Uterus (tissue), 4 donors: ENCODE data around the gene FGFR2. TPM values are rescaled to one million over a fixed set of nuclear protein-coding genes. Genes with fewer than 3 reads are reported as not detected.

Experiments
- DNase-seq, 2 donors: peaks; one replicate each; pipeline ENCODE4 v3.0.0-alpha.2; 2019 to 2020
- H3K27ac ChIP-seq, 2 donors: fragments of 200-600 bp; sonication (generic); 1 replicate in 1 of 2; 2 replicates in 1 of 2; pipeline ENCODE4 v1.5.1; 2016 to 2018
- H3K27me3 ChIP-seq, 2 donors: fragments of 200-600 bp; sonication (generic); one replicate each; pipeline ENCODE4 v1.5.1; 2018 to 2019; ENCODE audit warnings: control low read depth in 1 of 2
- H3K36me3 ChIP-seq, 2 donors: fragments of 200-600 bp; sonication (generic); one replicate each; pipeline ENCODE4 v1.5.1; 2019; ENCODE audit warnings: control low read depth in 1 of 2
- H3K4me1 ChIP-seq, 2 donors: fragments of 200-600 bp; sonication (generic); one replicate each; pipeline ENCODE4 v1.5.1; 2018 to 2019; ENCODE audit warnings: control low read depth in 1 of 2
- H3K4me3 ChIP-seq, 2 donors: fragments of 200-600 bp; sonication (generic); 1 replicate in 1 of 2; 2 replicates in 1 of 2; pipeline ENCODE4 v1.5.1; 2018 to 2019; ENCODE audit warnings: mild to moderate bottlenecking in 1 of 2
- H3K9me3 ChIP-seq, 2 donors: fragments of 200-600 bp; sonication (generic); one replicate each; pipeline ENCODE4 v1.5.1; 2019; ENCODE audit warnings: control low read depth in 1 of 2
- POLR2A ChIP-seq, 2 donors: fragments of 450-650 bp; IDR thresholded peaks; one replicate each; pipeline ENCODE4 v1.6.1; 2016; ENCODE audit warnings: antibody characterized with exemption in 2 of 2, mild to moderate bottlenecking in 1 of 2, moderate library complexity in 1 of 2
- intact Hi-C: fragments of 100-400 bp; cut with DNase I; formaldehyde crosslinking; loops from one replicate; pipeline ENCODE4 v1.15.1; 2023; ENCODE audit warnings: low total_unique reads
- total RNA-seq, 4 donors: library from RNA; depleted of rRNA in 3 of 4; stranded (reverse); fragments of >200 nt in 3 of 4; gene quantifications; one replicate each; pipeline versions ENCODE4 v1.1.0 to v1.2.4, GENCODE V29; 2014 to 2023
- TF ChIP-seq, protein P1 (sequence below), 4 experiments: fragments of 200-600 bp in 2 of 4; fragments of 450-650 bp in 2 of 4; sonication (generic) in 2 of 4; IDR thresholded peaks; one replicate each; pipeline ENCODE4 v1.5.1; 2016 to 2019; ENCODE audit warnings: antibody characterized with exemption in 4 of 4, mild to moderate bottlenecking in 2 of 4, moderate library complexity in 1 of 4
- donor health status: DM: yes; HTN: yes; CAD: no.

Gene FGFR2
- total RNA-seq, 4 donors from 2014 or later = 27.4 to 159 (median 111) TPM

DNA sequence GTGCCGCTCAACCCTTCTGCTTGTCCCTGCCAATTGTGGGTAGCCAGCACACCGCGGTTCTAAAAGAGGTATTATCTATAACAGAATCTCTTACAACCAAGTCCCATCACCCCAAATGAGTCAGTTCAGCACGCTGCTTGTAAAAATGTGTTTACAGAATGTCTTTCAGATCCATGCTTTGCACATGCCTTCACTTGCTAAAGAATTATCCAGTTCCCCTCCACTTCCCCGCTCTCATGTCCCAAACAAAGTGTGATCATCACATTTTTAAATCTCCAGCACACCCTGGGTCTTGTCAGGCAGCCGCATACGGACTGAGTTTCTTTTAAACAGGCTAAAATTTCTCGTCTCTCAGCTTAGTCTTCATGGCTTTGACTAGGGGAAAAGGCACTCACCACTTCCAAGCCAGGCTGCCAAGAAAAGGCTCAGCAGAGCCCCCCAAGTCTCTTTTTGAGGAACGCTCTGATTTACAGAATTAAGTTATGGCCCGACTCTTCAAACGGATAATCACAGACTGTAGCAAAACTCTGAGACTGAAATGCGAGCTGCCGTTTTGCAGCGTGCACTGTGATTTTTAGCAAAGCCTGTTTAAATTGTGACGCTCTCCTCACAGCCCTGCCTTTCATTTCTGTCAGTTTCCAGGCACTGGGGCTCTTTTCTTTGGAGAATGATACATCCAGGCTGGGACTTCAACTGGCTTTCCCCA, 29.8 kb upstream of the FGFR2 start:
- intact Hi-C loops = no loop called here
- Histone ChIP-seq H3K4me1 (no peaks in the 10 kb centered on the region), H3K27ac (peak overlapping the region; percentile 24 to 44), H3K36me3 (no peaks in the 10 kb centered on the region), H3K9me3 (no peaks in the 10 kb centered on the region), H3K4me3 (no peak overlapping the region), H3K27me3 (no peaks in the 10 kb centered on the region)
- DNase-seq = no peak
- TF ChIP-seq, protein P1, sequence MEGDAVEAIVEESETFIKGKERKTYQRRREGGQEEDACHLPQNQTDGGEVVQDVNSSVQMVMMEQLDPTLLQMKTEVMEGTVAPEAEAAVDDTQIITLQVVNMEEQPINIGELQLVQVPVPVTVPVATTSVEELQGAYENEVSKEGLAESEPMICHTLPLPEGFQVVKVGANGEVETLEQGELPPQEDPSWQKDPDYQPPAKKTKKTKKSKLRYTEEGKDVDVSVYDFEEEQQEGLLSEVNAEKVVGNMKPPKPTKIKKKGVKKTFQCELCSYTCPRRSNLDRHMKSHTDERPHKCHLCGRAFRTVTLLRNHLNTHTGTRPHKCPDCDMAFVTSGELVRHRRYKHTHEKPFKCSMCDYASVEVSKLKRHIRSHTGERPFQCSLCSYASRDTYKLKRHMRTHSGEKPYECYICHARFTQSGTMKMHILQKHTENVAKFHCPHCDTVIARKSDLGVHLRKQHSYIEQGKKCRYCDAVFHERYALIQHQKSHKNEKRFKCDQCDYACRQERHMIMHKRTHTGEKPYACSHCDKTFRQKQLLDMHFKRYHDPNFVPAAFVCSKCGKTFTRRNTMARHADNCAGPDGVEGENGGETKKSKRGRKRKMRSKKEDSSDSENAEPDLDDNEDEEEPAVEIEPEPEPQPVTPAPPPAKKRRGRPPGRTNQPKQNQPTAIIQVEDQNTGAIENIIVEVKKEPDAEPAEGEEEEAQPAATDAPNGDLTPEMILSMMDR (IDR thresholded peaks at IDR 0.05) = no peak
- TF ChIP-seq POLR2A (IDR thresholded peaks at IDR 0.05) = no peak

DNA sequence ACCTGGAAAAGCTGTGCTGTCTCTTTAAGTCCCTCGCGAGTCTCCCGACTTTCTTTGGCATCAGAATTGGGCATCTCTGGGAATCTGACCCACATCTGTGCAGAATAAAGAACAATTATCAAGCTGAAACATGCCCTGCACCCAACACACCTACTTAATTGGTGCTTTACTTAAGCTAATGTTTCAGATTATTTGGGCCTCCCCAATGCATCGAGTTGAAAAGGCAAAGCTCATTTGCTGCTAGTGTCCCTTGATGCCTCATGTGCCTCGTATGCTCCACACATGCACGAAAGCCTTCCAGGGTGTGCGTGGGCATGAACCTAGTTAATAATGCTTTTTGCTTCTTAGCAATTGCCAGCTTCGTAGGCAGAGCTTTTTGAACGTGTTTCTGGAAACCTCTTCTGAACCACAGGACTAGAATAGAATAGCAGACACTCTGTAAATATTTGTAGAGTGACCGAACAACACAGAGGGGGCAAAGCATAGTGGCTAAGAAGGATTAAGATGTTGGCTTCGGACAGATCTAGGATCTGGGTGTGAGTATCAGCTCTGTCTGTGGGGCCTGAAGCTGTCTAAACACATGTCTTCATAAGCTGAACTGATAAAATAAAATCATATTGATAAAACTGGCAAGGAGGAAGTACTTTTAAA, 26.7 kb upstream of the FGFR2 start:
- no peak for DNase-seq
- intact Hi-C loops = no loop called here
- H3K36me3 ChIP-seq = no peaks in the 10 kb centered on the region

DNA sequence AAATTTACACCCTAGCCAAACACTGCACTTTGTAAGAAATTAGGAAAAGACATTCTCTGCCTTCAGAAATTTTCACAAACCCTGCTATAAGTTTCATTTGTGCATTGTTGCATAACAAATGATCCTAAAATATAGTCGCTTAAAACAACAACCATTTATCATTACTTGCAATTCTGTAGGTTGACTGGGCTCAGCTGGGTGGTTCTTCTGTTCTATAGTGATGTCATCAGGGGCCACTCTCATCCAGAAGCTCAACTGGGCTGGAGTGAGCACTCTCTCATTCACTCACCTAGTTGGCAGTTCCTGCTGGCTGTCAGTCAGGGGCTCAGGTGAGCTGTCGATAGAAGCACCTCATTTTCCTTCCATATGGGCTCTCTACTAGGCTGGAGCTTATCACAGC, 20.7 kb upstream of the FGFR2 start:
- intact Hi-C loops = no loop called here
- no peak overlapping the region for H3K4me3 ChIP-seq
- H3K27me3 ChIP-seq = no peaks in the 10 kb centered on the region
- TF ChIP-seq POLR2A (IDR thresholded peaks at IDR 0.05) = no peak
- TF ChIP-seq, protein P1 (IDR thresholded peaks at IDR 0.05) = no peak
- H3K27ac ChIP-seq = no peak overlapping the region
- no peaks in the 10 kb centered on the region for H3K36me3 ChIP-seq
- no peak for DNase-seq
- H3K4me1 ChIP-seq = no peaks in the 10 kb centered on the region
- H3K9me3 ChIP-seq = no peaks in the 10 kb centered on the region

More for the DNA sequence above, 26.7 kb upstream of the FGFR2 start:
- H3K27ac ChIP-seq = no peak overlapping the region
- H3K4me1 ChIP-seq = no peaks in the 10 kb centered on the region
- no peak overlapping the region for H3K4me3 ChIP-seq
- H3K27me3 ChIP-seq = no peaks in the 10 kb centered on the region
- no peaks in the 10 kb centered on the region for H3K9me3 ChIP-seq
- no peak for TF ChIP-seq POLR2A (IDR thresholded peaks at IDR 0.05)
- TF ChIP-seq, protein P1 (IDR thresholded peaks at IDR 0.05) = no peak

DNA sequence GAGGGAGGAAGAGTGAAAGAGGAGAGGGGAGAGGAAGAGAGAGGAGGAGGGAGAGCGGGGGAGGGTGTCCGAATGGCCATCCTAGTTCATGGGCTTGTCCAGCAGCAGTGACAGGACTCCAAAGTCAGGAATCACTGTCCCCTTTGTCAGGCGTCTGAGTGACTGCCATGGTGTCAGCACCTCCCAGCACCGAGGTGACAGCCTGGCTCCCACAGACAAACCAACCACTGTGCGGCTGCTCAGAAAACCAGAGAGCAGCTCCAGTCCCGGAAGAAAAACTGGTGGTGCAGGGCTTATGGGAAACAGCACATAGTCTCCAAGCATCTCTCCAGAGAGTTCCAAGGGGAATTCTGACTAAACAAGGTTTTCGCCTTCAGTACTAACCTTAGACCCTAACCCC, 18.9 kb upstream of the FGFR2 start:
- H3K27ac ChIP-seq = no peak overlapping the region
- intact Hi-C loops = no loop called here
- H3K27me3 ChIP-seq = no peaks in the 10 kb centered on the region
- no peaks in the 10 kb centered on the region for H3K9me3 ChIP-seq
- no peaks in the 10 kb centered on the region for H3K4me1 ChIP-seq
- H3K4me3 ChIP-seq = no peak overlapping the region
- TF ChIP-seq POLR2A (IDR thresholded peaks at IDR 0.05) = no peak
- TF ChIP-seq, protein P1 (IDR thresholded peaks at IDR 0.05) = no peak
- no peaks in the 10 kb centered on the region for H3K36me3 ChIP-seq
- DNase-seq = no peak

DNA sequence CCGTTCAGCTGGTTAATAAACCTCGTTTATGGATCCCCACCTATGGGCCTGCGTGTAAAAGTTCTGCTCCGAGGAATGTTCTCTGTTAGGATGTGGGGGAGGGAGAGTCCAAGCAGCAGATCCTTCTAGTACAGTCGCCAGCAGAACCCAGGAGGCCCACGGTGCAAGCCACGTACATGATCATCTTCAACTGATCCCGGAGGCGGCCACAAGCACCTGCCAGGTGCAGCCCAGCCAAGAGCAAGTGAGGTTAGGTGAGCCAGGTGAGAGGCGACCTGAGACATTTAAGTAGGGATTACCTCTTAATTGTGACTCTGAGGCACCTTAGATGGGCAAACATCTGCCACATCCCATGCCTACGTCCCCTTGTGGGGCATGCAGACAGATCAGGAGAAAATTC, 18.0 kb upstream of the FGFR2 start:
- intact Hi-C loops = no loop called here
- no peak for DNase-seq
- no peaks in the 10 kb centered on the region for H3K9me3 ChIP-seq
- no peaks in the 10 kb centered on the region for H3K4me1 ChIP-seq
- H3K27me3 ChIP-seq = no peaks in the 10 kb centered on the region
- no peak overlapping the region for H3K27ac ChIP-seq
- TF ChIP-seq POLR2A (IDR thresholded peaks at IDR 0.05) = no peak
- TF ChIP-seq, protein P1 (IDR thresholded peaks at IDR 0.05) = no peak
- no peak overlapping the region for H3K4me3 ChIP-seq
- no peaks in the 10 kb centered on the region for H3K36me3 ChIP-seq
